Hematopoietic multipotent progenitor cell (in vitro differentiated cells): ENCODE measurements around the gene HOXA10. TPM values are rescaled to one million over a fixed set of nuclear protein-coding genes. Genes with fewer than 3 reads are reported as not detected.

Experiments used
- DNase-seq, 3 donors: peaks; one replicate each; pipeline ENCODE4 v3.0.0-alpha.2; 2011 to 2015; ENCODE audit warnings: low read depth in 2 of 3, low spot score in 2 of 3
- total RNA-seq: library from RNA; depleted of rRNA; stranded (reverse); fragments of >200 nt; gene quantifications from one replicate; pipeline ENCODE4 v1.2.3, GENCODE V29; 2012

The HOXA10 gene
- total RNA-seq, 1 donor, result 19.4 TPM

GRCh38 chr7:27203964-27204594 lies 30.0 kb upstream of the HOXA10 start:
- DNase-seq, result peak in 1 of 3 donors; percentile 8

- DNase-seq, result no peak
These were observed 29.3 kb upstream of the HOXA10 start for GRCh38 chr7:27203365-27203953.

GRCh38 chr7:27202862-27203134 lies 28.7 kb upstream of the HOXA10 start:
- peak in 2 of 3 donors; percentile 17 to 24 for DNase-seq

GRCh38 chr7:27202018-27202861 lies 28.1 kb upstream of the HOXA10 start:
- peak in 1 of 3 donors; percentile 15 for DNase-seq

- DNase-seq, result no peak
These were observed 27.5 kb upstream of the HOXA10 start for GRCh38 chr7:27201580-27202017.

GRCh38 chr7:27200761-27201579 lies 26.9 kb upstream of the HOXA10 start:
- DNase-seq, result peak in 2 of 3 donors; percentile 57 to 68

GRCh38 chr7:27199849-27200760 lies 26.0 kb upstream of the HOXA10 start, which contains the start of gene HOXA13:
HOXA13 (minus strand) TSS chr7:27200091; CDS start chr7:27200077, 14 bp downstream.
- peak in 1 of 3 donors; percentile 26 for DNase-seq

GRCh38 chr7:27198871-27199801 lies 25.0 kb upstream of the HOXA10 start:
- DNase-seq, result peak in 1 of 3 donors; percentile 22

GRCh38 chr7:27198138-27198841 lies 24.2 kb upstream of the HOXA10 start:
- DNase-seq, result peak in 2 of 3 donors; percentile 27 to 35

GRCh38 chr7:27197137-27198042 lies 23.3 kb upstream of the HOXA10 start:
- peak in 2 of 3 donors; percentile 10 to 43 for DNase-seq

- DNase-seq, result peak in 2 of 3 donors; percentile 83 to 90
These were observed 22.2 kb upstream of the HOXA10 start for GRCh38 chr7:27196287-27196767.

GRCh38 chr7:27194686-27195379 lies 20.7 kb upstream of the HOXA10 start:
- peak in 1 of 3 donors; percentile 11 for DNase-seq

GRCh38 chr7:27194002-27194352 lies 19.9 kb upstream of the HOXA10 start:
- DNase-seq, result peak in 2 of 3 donors; percentile 21 to 35

GRCh38 chr7:27193335-27194001 lies 19.3 kb upstream of the HOXA10 start:
- DNase-seq, result peak in 2 of 3 donors; percentile 4 to 22

GRCh38 chr7:27192546-27193334 lies 18.6 kb upstream of the HOXA10 start:
- DNase-seq, result peak in 2 of 3 donors; percentile 73 to 81
